Measurements from ENCODE around the gene TRPM8.

GRCh38 chr2:233922471-233922870, 5.3 kb downstream of the TRPM8 start:
- TF ChIP-seq CTCF (optimal IDR thresholded peaks at IDR 0.05 in 1 of 3, IDR thresholded peaks at IDR 0.05 in 1 of 3, conservative IDR thresholded peaks at IDR 0.05 in 1 of 3; ENCODE audit: extremely low read depth in 1 of 3, insufficient read depth in 2 of 3, low read length in 3 of 3) (no peak), EZH2 (IDR thresholded peaks at IDR 0.05; ENCODE audit: low read length) (no peak)

Data from keratinocyte (primary cell).